GM12892 (cell line): ENCODE measurements around the gene GTF3C5.
"Not testable (repeated sequence)": the region's sequence is repeated elsewhere in the genome, so short reads cannot be mapped to it uniquely, and the experiment has no call there.

Source experiments
- DNase-seq: peaks from one replicate; pipeline ENCODE4 v3.0.0; 2011; ENCODE audit not compliant: insufficient read length
- FAIRE-seq: peaks from 2 replicates; lab custom pipeline; 2011; peaks lifted over from hg19 to GRCh38; lab: Jason Lieb, UNC
- POLR2A ChIP-seq: IDR thresholded peaks from 2 replicates; pipeline ENCODE4 v1.6.1; 2011; ENCODE audit warnings: low read depth, low read length, control low read depth
- POLR2AphosphoS5 ChIP-seq: IDR thresholded peaks from 2 replicates; pipeline ENCODE4 v1.6.1; 2011; ENCODE audit warnings: low read depth, low read length, control low read depth
- TAF1 ChIP-seq: IDR thresholded peaks from 2 replicates; pipeline ENCODE4 v1.6.1; 2011; ENCODE audit warnings: low read depth, mild to moderate bottlenecking, control low read depth, low read length, borderline replicate concordance

GTF3C5 gene

DNA sequence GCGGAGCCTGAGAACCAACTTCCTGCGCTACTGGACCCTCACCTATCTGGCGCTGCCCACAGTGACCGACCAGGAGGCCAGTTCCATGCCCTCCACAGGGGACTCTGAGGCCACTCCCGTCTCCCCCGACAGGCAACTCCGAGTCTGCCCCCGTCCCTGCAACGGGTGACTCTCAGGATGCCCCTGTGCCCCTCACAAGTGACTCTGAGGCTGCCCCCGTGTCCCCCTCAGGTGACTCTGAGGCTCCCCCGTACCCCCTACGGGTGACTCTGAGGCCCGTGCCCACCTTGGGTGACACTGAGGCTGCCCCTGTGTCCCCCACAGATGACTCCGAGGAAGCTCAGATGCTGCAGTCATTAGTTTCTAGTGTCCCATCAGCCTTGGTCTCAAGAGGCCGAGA is 56.1 kb downstream of the GTF3C5 start:
- FAIRE-seq (no peak), DNase-seq (no peak)
- no peak for TF ChIP-seq POLR2AphosphoS5

DNA sequence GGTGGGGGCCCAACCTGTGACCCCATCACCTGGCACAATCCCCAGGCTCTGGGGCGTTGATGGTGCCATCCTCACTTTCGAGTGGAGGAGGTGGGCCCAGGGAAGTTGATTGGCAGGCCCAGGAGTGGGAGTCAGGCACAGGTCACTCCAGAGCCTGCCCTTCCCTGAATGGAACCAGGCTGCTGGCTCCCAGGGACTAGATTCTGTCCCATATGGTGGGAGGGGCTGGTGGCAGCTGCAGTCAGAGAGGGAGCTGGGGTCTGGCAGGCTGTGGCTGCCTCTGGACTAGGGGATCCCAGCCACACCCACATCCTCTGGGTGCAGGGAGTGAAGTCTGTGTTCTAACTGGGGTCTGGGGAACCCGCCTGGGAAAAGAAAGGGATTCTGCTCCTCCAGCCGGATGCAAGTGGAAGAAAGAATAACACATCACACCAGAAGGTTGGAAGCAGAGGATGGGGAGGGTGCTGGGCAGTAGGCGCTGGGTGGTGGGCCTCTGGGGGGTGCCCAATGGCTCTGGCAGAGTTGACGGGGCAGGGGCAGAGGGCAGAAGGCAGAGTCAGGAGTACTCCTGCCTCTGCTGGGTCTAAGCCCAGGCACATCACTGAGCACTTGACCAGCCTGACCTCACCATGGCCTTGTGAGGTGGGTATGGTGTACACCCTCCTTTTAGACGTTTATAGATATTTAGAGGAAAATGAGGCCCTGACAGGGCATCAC is 56.8 kb downstream of the GTF3C5 start:
- DNase-seq (no peak), FAIRE-seq (no peak)
- TF ChIP-seq POLR2A (no peak), POLR2AphosphoS5 (no peak)

DNA sequence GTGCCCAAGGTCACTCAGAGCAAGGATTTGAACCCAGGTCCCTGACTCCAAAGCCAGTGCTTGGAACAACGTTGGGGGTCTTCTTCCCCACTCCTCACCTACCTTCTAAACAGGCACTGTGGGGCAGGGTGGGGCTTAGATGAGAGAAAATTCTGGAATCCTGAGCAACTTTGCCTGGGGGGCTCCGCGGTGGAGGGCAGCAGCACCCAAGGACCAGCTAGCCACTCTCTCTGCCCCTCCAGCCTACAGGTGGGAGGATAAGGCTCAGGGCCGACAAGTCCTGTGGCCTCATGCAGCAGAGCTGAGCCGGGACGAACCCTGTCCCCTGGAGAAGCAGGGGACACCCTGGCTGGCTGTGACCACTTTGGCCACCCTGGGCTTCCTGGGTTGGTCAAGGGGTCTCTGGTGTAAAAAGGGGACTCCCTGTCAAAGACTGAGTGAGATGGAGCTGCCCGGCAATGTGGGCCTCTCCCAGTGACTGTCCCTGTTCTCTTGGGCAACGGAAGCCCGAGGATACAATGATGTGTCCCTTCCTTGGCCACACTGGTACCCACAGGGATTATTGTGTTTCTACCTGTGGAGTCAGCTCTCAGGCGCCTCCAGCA is 57.5 kb downstream of the GTF3C5 start:
- DNase-seq: no peak
- FAIRE-seq: no peak
- TF ChIP-seq POLR2AphosphoS5 (no peak), TAF1 (no peak), POLR2A (no peak)

DNA sequence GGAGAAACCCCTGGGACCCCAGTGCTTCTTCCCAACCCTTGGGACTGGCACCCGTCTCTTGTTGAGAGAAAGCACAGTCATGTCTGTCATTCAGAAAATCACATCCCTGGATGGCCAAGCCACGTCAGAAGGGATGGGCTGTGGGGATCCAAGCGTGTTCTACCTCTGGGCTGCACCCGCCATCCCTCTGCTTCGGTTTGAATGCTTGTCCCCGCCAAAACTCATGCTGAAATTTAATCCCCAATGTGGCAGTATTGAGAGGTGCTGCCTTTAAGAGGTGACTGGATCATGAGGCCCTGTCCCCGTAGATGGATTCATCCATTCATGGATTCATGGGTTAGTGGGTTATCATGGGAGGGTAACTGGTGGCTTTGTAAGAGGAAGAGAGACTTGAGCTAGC is 58.0 kb downstream of the GTF3C5 start:
- TF ChIP-seq POLR2A (no peak), TAF1 (no peak), POLR2AphosphoS5 (no peak)
- no peak for FAIRE-seq
- no peak for DNase-seq

DNA sequence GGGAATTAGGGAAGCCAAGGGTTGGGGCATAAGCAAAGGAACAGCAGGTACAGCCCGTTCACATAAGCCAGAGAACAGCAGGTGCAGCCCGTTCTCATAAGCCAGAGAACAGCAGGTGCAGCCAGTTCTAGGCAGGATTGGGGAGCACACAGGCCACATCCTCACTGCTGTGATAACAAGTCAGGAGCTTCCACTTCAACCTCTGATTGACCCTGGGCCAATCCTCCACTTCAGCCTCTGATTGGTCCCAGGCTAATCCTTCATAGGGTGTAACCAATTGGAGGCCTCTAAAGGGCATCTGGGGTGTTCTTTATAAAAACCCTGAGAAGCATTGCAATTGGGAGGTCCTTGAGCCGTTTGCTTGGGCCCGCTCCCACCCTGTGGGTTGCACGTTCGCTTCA is 58.5 kb downstream of the GTF3C5 start:
- DNase-seq: no peak
- no peak for FAIRE-seq
- TF ChIP-seq TAF1 (no peak), POLR2AphosphoS5 (no peak), POLR2A (no peak)

DNA sequence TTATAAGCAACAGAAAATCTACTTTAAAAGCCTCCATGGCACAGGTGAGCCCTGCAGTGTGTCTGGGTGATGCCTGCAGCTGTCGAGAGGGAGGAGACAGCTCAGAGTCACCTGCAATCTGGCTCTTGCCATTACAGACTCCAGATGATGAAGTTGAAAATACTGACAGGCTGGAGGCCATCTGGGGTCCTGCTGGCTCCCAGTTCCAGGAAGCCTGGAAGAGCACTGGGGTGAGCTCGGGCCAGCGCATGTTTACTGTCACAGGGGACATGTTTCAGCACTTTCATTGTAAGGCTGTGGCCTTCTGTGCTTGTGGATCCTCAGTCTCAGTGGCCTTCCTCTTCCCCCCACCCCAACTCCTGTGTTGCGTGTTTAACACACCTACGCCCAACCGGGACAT is 59.4 kb downstream of the GTF3C5 start:
- no peak for DNase-seq

DNA sequence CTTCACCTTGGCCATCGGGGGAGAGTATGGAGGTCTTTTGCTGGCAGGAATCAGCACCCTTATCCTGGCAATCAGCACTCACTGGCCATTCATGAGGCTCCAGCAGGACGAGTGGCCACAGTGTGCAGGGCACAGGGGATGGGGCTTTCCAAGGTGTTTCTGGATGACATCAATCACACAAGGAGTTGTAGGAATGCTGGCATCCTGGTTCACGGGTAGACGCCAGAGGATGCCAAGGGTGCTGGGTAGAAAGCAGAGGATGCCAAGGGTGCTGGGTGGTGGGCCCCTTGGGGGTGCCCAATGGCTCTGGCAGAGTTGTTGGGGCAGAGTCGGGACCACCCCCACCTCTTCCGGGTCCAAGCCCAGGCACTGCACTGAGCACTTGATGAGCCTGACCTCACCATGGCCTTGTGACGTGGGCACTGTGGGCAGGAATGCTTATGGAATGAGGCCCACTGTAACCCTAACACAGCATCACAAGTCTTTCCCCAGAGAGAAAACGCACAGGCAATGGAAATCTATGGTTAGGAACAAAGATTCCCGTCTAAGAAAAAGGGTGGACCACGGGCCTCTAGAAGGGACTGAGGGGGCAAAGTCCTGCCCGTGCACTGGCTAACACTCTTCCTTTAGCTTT is 60.1 kb downstream of the GTF3C5 start:
- DNase-seq (no peak), FAIRE-seq (no peak)
- no peak; the same call in 1 of the 2 replicates for TF ChIP-seq POLR2AphosphoS5
- no peak for TF ChIP-seq POLR2A
- no peak for TF ChIP-seq TAF1

More for the DNA sequence above, 59.4 kb downstream of the GTF3C5 start:
- no peak for FAIRE-seq
- TF ChIP-seq POLR2AphosphoS5: no peak
- no peak for TF ChIP-seq TAF1

DNA sequence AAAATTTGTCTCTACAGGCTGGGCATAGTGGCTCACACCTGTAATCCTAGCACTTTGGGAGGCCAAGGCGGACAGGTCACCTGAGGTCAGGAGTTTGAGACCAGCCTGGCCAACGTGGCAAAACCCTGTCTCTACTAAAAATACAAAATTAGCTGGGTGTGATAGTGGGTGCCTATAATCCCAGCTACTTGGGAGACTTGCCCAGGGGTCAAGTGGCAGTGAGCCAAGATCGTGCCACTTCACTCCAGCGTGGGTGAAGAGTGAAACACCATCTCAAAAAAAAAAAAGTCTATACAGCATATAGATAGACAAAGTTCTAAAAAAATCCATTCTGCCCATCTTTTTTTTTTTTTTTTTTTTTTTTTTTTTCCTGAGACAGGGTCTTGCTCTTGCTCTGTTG is 63.6 kb downstream of the GTF3C5 start:
- FAIRE-seq, DNase-seq: not testable (repeated sequence)

DNA sequence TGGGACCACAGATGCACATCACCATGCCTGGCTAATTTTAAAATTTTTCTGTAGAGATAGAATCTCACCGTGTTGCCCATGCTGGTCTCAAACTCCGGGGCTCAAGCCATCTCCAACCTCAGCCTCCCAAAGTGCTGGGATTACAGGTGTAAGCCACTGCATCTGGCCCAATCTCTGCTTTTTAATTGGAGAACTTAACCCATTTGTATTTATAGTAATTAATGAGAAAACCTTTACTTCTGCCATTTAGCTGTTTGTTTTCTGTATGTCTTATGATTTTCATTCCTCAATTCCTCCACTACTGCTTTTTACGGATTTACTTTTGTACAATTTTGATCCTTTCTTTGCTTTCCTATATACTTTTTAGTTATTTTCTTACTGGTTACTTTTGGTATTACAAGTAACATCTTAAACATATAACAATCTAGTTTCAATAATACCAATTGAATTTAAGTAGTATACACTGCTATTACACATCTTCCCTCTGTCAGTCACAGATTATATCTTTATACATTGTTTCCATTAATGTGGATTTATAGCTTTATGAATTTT is 64.1 kb downstream of the GTF3C5 start:
- FAIRE-seq (no peak), DNase-seq (no peak)
- TF ChIP-seq POLR2AphosphoS5 (no peak), TAF1 (no peak), POLR2A (no peak)

DNA sequence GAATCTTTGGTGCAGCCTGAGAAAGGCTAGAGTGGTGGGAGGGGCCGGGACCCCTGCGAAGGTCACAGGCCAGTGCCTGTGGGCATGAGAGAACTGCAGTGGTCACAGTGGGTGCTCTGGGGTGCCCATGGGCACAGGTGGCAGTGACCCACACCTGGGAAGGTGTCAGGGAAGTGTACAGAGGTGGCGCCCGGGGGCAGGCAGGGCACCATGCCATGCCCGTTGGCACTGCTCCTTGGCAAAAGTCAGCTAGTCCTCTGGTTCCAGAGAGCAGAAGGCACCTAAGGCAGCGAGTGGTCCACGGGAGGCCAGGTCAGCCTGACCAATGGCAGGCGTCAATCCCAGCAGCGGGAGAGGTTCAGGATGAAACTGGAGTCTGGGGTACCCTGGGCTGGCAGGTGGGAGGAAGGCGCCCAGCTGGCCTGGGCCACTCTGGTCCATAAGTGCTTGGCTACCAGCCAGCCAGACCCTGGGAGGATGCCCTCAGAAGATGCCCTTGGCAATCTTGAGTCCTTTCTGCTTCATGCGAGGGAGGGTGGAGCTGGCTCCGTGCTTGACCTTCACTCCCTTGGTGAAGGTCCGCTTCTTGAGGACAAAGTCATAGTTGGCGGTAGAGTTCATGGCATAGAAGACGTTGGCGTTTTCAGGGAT is 67.4 kb downstream of the GTF3C5 start:
- FAIRE-seq (no peak), DNase-seq (no peak)
- TF ChIP-seq TAF1: no peak
- no peak; the same call in 1 of the 2 replicates for TF ChIP-seq POLR2A
- no peak for TF ChIP-seq POLR2AphosphoS5

DNA sequence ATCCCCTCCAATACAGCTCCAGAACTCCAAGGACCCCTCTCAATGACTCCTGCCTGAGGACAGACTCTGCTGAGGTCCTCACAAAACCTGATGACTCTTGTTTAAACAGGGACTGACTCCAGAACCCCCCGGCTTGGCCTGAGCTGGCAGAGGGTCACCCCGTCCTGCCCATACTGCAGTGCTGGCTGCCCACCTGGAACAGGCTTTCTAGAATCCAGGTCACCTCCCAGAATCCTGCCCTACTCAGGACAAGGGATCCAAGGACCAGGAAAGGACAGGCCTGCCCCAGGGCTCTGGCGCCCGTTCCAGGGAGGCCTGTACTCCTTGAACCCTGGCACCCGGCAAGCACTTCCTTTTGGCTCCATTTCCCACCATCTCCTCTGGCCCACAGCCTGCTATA is 68.1 kb downstream of the GTF3C5 start:
- FAIRE-seq: no peak
- no peak for TF ChIP-seq POLR2AphosphoS5
- TF ChIP-seq TAF1: no peak
- TF ChIP-seq POLR2A: no peak
- DNase-seq: no peak
